Liver (tissue), 9 donors: ENCODE measurements around the gene LDLRAD4. TPM values are rescaled to one million over a fixed set of nuclear protein-coding genes. Genes with fewer than 3 reads are reported as not detected.

Experiments
- DNase-seq: peaks from one replicate; pipeline ENCODE4 v3.0.0-alpha.2; 2017; ENCODE audit warnings: low spot score
- H3K27ac ChIP-seq, 2 donors: one replicate each; pipeline ENCODE4 v1.7.0; 2013; ENCODE audit warnings: inconsistent platforms in 2 of 2, low read length in 2 of 2, control low read depth in 1 of 2, low read depth in 1 of 2, mild to moderate bottlenecking in 1 of 2
- H3K27me3 ChIP-seq, 4 donors: one replicate each; pipeline versions ENCODE4 v1.6.1 to v1.7.0; 2013; ENCODE audit warnings: low read length in 3 of 4, inconsistent platforms in 1 of 4, mild to moderate bottlenecking in 1 of 4, moderate library complexity in 1 of 4; ENCODE audit not compliant: control insufficient read depth in 4 of 4, insufficient read depth in 4 of 4
- H3K36me3 ChIP-seq, 4 donors: one replicate each; pipeline versions ENCODE4 v1.6.1 to v1.7.0; 2013; ENCODE audit warnings: low read length in 3 of 4, mild to moderate bottlenecking in 3 of 4, low read depth in 1 of 4, moderate library complexity in 1 of 4; ENCODE audit not compliant: control insufficient read depth in 4 of 4, insufficient read depth in 3 of 4
- H3K4me1 ChIP-seq, 4 donors: one replicate each; pipeline versions ENCODE4 v1.6.1 to v1.7.0; 2013; ENCODE audit warnings: low read length in 3 of 4, mild to moderate bottlenecking in 3 of 4, moderate library complexity in 1 of 4; ENCODE audit not compliant: control insufficient read depth in 4 of 4, insufficient read depth in 4 of 4
- H3K4me3 ChIP-seq, 3 donors: one replicate each; pipeline versions ENCODE4 v1.6.1 to v1.7.0; 2013; ENCODE audit warnings: low read length in 3 of 3, control low read depth in 1 of 3, low read depth in 1 of 3, mild to moderate bottlenecking in 1 of 3
- H3K9ac ChIP-seq, 2 donors: one replicate each; pipeline ENCODE4 v1.7.0; 2013; ENCODE audit warnings: low read length in 2 of 2, mild to moderate bottlenecking in 2 of 2, moderate library complexity in 2 of 2, control low read depth in 1 of 2, low read depth in 1 of 2
- H3K9me3 ChIP-seq, 4 donors: one replicate each; pipeline versions ENCODE4 v1.6.1 to v1.7.0; 2013; ENCODE audit warnings: low read length in 3 of 4; ENCODE audit not compliant: control insufficient read depth in 4 of 4
- EGR1 ChIP-seq, 2 donors: IDR thresholded peaks; 2 replicates each; pipeline ENCODE4 v1.6.1; 2016 to 2018; ENCODE audit warnings: antibody characterized with exemption in 2 of 2, low read depth in 2 of 2
- FOXA1 ChIP-seq: IDR thresholded peaks from 2 replicates; pipeline ENCODE4 v1.6.1; 2016; ENCODE audit warnings: antibody characterized with exemption
- FOXA2 ChIP-seq: IDR thresholded peaks from 2 replicates; pipeline ENCODE4 v1.6.1; 2016; ENCODE audit warnings: antibody characterized with exemption
- GABPA ChIP-seq, 2 donors: IDR thresholded peaks in 1 of 2; conservative IDR thresholded peaks in 1 of 2; 2 replicates each; pipeline ENCODE4 v1.6.1; 2016; ENCODE audit warnings: antibody characterized with exemption in 2 of 2, mild to moderate bottlenecking in 1 of 2, moderate library complexity in 1 of 2
- HNF4A ChIP-seq, 2 donors: conservative IDR thresholded peaks; 2 replicates each; pipeline ENCODE4 v1.6.1; 2016; ENCODE audit warnings: antibody characterized with exemption in 2 of 2, mild to moderate bottlenecking in 2 of 2
- HNF4G ChIP-seq: IDR thresholded peaks from 2 replicates; pipeline ENCODE4 v1.6.1; 2016; ENCODE audit warnings: antibody characterized with exemption
- JUND ChIP-seq, 2 donors: IDR thresholded peaks; 2 replicates each; pipeline ENCODE4 v1.6.1; 2016; ENCODE audit warnings: antibody characterized with exemption in 2 of 2
- NR2F2 ChIP-seq: IDR thresholded peaks from 2 replicates; pipeline ENCODE4 v1.6.1; 2016; ENCODE audit warnings: antibody characterized with exemption
- RXRA ChIP-seq, 2 donors: IDR thresholded peaks; 2 replicates each; pipeline ENCODE4 v1.6.1; 2017 to 2018; ENCODE audit warnings: antibody characterized with exemption in 2 of 2, mild to moderate bottlenecking in 1 of 2
- SP1 ChIP-seq: IDR thresholded peaks from 2 replicates; pipeline ENCODE4 v1.6.1; 2018; ENCODE audit warnings: antibody characterized with exemption, mild to moderate bottlenecking
- TAF1 ChIP-seq: conservative IDR thresholded peaks from 2 replicates; pipeline ENCODE4 v1.6.1; 2016; ENCODE audit warnings: antibody characterized with exemption, mild to moderate bottlenecking
- YY1 ChIP-seq: IDR thresholded peaks from 2 replicates; pipeline ENCODE4 v1.6.1; 2016; ENCODE audit warnings: antibody characterized with exemption, mild to moderate bottlenecking
- WGBS: extraction: QIAGEN DNeasy Blood & Tissue Kit; methylation state at CpG from one replicate; pipeline ENCODE4 v1.1.7; 2013; 5-methylcytosine and 5-hydroxymethylcytosine counted together
- polyA plus RNA-seq, 2 donors: library from polyadenylated mRNA; stranded (reverse) in 1 of 2; unstranded in 1 of 2; fragments of 200-250 nt in 1 of 2; fragments of >200 nt in 1 of 2; fragmentation: Nextera tagmentation in 1 of 2; extraction: Ambion mirVana in 1 of 2; gene quantifications; one replicate each; pipeline versions ENCODE4 v1.2.1 to v1.2.3, GENCODE V29; 2013 to 2015
- total RNA-seq, 2 donors: library from RNA; depleted of rRNA; stranded (reverse); fragments of >200 nt; gene quantifications; one replicate each; pipeline ENCODE4 v1.2.3, GENCODE V29; 2014
- TF ChIP-seq, protein P1 (sequence below): fragments of 150-350 bp; IDR thresholded peaks from 2 replicates; pipeline ENCODE4 v1.5.1; 2017; ENCODE audit warnings: improper control_type of control experiment, low read depth, low read length; ENCODE audit not compliant: missing input control
- TF ChIP-seq, protein P2 (sequence below): IDR thresholded peaks from 2 replicates; pipeline ENCODE4 v1.6.1; 2016; ENCODE audit warnings: antibody characterized with exemption
- TF ChIP-seq, protein P3 (sequence below): IDR thresholded peaks from 2 replicates; pipeline ENCODE4 v1.6.1; 2016; ENCODE audit warnings: antibody characterized with exemption
- donor health status: healthy.
- donor health status: healthy.
- donor health status: healthy.
- donor health status: healthy.
- donor health status: healthy.

Gene LDLRAD4
- total and polyA plus RNA-seq, 4 donors = 4.8 to 41.7 (median 12.7) TPM

DNA sequence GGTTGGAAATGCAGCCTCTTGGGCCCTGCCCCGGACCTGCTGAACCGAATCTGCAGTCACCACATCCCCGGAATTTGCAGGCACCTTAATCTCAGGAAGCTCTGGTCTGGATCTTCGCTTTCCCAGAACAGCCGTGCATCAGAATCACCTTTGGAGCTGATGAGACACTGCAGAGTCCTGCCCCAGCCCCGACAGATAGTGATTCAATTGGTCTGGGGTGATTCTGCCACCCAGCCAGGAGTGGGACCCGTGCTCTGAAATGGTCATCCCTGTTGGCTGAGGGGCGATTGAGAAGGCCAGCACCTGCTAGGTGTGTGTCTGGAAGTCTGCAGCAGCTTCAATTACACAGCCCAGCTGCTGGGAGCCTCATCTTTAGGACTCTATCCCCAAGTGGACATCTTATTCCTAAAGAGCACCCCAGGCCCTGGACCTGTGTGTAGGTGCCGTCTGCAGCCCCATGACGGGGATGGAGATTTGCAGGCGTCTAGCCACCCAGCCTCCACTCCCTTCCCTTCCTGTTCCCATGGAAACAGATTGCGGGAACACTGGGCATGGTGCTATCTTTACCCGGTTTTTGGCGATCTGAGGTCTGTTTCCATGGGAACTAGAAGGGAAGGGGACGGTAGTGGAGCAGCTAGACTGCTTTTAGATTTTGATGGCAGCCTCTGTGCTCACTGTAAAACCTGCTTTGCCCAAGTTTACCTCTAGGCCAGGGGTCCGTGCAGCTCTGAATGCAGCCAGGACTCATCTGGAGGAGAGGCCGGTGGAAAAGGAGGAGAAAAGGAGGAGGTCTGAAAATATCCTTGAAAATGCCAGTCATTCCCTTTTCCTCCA is 156.1 kb downstream of the LDLRAD4 start (continued):
- TF ChIP-seq, protein P1, sequence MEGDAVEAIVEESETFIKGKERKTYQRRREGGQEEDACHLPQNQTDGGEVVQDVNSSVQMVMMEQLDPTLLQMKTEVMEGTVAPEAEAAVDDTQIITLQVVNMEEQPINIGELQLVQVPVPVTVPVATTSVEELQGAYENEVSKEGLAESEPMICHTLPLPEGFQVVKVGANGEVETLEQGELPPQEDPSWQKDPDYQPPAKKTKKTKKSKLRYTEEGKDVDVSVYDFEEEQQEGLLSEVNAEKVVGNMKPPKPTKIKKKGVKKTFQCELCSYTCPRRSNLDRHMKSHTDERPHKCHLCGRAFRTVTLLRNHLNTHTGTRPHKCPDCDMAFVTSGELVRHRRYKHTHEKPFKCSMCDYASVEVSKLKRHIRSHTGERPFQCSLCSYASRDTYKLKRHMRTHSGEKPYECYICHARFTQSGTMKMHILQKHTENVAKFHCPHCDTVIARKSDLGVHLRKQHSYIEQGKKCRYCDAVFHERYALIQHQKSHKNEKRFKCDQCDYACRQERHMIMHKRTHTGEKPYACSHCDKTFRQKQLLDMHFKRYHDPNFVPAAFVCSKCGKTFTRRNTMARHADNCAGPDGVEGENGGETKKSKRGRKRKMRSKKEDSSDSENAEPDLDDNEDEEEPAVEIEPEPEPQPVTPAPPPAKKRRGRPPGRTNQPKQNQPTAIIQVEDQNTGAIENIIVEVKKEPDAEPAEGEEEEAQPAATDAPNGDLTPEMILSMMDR = no peak
- TF ChIP-seq, protein P2, sequence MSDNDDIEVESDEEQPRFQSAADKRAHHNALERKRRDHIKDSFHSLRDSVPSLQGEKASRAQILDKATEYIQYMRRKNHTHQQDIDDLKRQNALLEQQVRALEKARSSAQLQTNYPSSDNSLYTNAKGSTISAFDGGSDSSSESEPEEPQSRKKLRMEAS = no peak
- TF ChIP-seq HNF4A (conservative IDR thresholded peaks at IDR 0.05) = no peak
- no peak for TF ChIP-seq FOXA1
- TF ChIP-seq FOXA2 = no peak
- TF ChIP-seq YY1 = no peak
- TF ChIP-seq HNF4G = no peak
- no peak for TF ChIP-seq GABPA (IDR thresholded peaks at IDR 0.05 in 1 of 2, conservative IDR thresholded peaks at IDR 0.05 in 1 of 2)

DNA sequence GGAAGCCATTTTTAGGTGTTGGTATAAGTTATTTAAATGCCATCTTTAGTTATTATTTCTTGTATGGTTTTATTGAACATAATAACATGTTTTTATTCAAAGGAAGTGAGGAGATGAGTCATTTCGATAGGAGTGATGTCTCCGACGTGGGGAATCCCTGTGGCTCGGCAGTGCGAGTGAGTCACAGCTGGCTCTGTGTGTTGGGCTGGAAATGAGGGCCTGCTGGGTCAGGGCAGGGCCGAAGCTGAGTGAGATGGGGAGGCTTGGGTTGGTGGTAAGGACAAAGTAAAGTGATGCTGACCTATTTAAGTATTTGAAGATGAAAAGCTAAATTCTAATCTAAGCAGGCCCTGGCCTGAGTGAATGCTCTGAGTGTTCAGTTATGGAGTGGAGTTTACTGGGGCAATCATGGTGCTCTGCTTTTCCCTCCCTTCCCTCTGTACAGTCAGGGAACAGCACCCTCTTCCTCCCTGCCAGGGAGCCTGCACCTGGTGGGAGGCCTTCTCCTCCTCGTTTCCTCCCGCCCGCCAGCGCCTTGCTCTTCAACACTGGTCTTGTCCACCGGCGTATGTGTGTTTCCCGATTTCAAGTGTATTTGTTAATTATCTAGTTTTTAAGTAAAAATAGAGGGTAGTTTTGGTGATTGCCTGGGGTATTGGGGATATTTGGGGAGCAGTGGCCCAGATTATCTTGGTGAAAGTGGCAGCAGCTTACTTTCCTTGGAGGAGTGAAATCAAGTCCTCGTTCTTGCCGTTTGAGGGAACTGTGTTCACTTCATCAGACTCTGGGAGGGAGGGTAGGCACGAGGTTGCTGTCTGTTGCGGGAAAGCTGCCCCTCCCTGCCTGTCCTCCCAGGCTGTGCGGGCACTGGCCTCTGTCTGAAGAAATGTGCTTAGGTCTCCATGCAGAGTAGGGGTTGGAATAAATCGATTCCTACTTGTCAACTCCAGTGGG is 157.0 kb downstream of the LDLRAD4 start:
- H3K36me3 ChIP-seq = peaks cover 0 to 3% (median 1%) of the 10 kb centered on the region in 4 donors
- no peak overlapping the region for H3K4me3 ChIP-seq
- DNase-seq = no peak
- H3K9me3 ChIP-seq = no peaks in the 10 kb centered on the region
- peaks cover 0 to 8% (median 3%) of the 10 kb centered on the region in 4 donors for H3K4me1 ChIP-seq
- TF ChIP-seq JUND (IDR thresholded peaks at IDR 0.05) = peak; percentile 77 to 87
- TF ChIP-seq, protein P3, sequence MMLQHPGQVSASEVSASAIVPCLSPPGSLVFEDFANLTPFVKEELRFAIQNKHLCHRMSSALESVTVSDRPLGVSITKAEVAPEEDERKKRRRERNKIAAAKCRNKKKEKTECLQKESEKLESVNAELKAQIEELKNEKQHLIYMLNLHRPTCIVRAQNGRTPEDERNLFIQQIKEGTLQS = no peak
- WGBS = 83% methylated on average over 19 of the region's 19 CpGs
- peak overlapping the region; percentile 56 to 62 for H3K27ac ChIP-seq
- H3K9ac ChIP-seq = no peak overlapping the region
- H3K27me3 ChIP-seq = no peaks in the 10 kb centered on the region

DNA sequence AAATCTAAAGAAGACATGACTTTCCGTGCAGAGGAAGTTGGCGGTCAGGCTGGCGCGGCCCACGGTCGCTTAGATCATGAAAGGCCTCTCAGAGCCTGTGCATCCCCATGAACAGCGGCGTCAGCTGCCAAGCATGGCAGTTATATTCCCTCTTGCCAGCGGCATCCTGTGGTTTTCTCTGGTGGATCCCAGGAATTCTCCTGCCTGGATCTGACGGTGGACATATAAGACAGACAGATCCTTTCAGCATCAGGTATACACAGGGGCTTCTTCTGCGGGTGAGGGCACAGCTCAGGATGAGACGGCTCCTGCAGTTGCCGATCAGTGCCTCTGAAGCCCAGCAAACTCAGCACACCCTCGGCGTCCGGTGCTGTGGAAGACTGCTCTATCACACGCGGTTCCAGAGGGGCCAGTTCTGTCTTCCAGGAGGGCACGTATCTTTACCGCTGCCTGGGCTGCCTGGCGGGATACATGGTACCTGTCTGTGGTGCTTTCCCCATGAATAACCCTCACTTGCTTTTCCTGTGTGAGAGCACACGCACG is 157.8 kb downstream of the LDLRAD4 start:
- WGBS = 93% methylated on average over 23 of the region's 23 CpGs
- Histone ChIP-seq H3K9me3 (no peaks in the 10 kb centered on the region), H3K27me3 (no peaks in the 10 kb centered on the region), H3K36me3 (peaks cover 0 to 3% (median 1%) of the 10 kb centered on the region in 4 donors), H3K27ac (no peak overlapping the region), H3K4me1 (peaks cover 0 to 8% (median 3%) of the 10 kb centered on the region in 4 donors), H3K9ac (no peak overlapping the region), H3K4me3 (no peak overlapping the region)
- TF ChIP-seq, protein P1 = no peak
- no peak for TF ChIP-seq FOXA2
- TF ChIP-seq SP1 = no peak
- no peak for TF ChIP-seq TAF1
- TF ChIP-seq NR2F2 = no peak
- TF ChIP-seq EGR1 (IDR thresholded peaks at IDR 0.05; ENCODE audit: low read depth in 2 of 2) = no peak
- no peak for TF ChIP-seq RXRA (IDR thresholded peaks at IDR 0.05)
- TF ChIP-seq HNF4G = no peak
- no peak for DNase-seq
